Measurements from ENCODE around the gene PHACTR3. TPM values are rescaled to one million over a fixed set of nuclear protein-coding genes. Genes with fewer than 3 reads are reported as not detected.

The PHACTR3 gene
- total RNA-seq, 1 donor from 2014 or later = 0.25 TPM

DNA sequence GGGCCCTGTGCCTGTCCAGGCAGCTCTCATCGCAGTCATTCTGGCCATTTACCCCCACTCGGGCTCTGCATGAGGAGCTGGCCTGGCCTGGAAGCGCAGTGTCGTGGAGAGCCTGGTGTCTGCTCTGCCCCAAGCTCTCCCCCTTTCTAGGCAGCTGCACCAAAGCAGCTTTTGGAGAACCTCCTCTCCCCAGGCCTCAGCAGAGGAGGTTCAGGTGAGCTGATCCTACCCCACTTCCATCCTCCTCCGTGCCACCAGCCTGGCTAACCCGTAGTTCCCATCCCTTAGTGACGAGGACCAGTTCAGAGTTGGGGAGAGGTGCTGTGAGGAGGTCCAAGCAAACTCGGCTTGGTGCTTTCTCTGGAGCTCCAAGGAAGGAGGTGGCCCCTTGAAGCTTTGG is 30.5 kb upstream of the PHACTR3 start:
- DNase-seq (ENCODE audit: low spot score) = no peak
- no peak for ATAC-seq

DNA sequence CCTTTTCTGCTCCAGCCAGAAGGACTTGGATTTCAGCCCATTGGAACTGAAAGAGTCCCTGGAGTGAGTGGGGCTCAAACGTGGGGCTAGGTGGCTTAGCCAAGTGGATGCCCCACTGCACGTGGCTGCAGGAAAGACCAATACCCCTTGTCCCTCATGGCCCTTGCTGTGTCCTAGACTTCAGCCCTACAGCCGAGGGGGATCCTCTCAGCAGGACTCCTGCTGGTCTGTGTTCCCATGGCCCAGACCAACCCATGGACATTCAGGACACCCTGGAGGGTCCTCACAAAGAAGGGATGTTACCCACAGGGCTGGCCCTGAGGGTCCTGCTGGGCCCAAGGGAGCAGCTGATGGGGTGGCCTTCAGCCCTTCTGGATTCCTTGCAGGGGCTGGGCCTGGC is 30.0 kb upstream of the PHACTR3 start:
- DNase-seq (ENCODE audit: low spot score) (peak; percentile 39), ATAC-seq (no peak)

DNA sequence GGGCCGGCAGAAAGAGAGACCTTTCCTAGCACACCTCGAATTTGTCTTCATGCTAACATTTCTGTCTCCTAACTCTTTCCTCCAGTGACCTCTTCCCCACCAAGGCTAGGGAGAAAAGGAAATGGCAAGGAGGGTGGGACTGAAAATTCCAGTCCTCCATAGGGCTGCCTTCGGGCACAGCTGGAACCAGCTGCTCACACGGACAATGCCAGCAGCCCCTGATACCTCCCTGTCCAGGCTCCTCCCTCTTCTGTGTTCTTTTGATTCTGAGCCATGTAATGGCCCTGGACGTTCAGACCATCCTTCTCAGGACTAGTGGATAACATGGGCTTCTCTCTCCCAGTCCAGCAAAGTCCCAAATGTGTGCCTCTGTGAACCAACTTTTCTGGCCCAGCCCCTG is 29.1 kb upstream of the PHACTR3 start:
- DNase-seq (ENCODE audit: low spot score) = no peak
- ATAC-seq = no peak

DNA sequence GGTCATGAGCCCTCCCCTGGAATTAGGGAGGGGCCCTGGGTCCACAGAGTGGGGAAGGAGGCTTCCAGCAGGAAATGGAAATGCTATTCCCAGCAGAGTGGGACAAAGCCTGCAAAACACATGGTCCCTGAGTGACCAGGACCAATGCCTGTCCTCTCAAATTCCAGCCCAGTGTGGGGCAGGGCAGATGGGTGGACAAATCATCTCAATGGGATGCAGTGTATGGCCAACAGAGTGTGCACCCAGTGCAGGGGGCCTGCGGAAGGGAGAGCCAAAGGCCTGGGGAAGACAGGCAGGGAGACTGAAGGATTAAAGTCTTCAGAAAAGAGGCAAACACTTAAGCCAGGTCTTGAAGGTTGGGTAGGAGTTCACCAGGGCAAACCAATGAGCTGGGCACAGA is 28.7 kb upstream of the PHACTR3 start:
- no peak for DNase-seq (ENCODE audit: low spot score)

DNA sequence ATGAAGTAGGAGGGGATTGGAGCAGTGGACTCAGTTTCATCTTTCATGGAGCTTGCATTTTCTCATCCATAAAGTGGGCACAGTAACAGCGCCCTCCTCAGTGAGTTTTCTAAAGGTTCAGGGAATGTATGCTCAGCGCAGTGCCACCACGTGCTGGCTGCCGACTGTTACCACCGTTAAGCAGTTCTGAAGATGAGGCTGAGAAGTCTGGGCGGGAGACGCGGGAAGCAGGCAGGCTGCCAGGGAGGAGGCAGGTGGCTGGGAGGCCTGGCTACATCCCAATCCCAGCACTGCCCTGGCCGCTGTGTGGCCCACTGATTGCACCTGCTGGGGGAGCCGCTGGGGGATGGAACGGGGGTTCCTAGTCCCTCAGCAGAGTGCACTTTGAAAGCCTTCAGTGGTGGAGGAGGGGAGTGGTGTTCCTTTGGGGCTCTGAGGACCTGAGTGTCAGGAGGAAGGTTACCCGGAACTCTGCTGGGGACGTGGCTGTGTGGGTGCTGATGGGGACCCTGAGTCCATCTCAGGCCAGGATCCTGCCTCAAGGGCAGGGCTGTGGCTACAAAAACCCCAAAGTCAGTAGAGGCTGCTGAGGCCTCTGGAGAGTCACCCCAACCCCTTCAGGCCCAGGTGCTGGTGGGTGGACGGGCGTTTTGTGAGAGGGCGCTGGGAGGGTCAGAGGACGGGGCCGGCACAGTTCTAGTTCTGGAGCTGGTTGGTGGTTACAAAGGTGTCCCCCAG is 28.0 kb upstream of the PHACTR3 start:
- ATAC-seq (no peak), DNase-seq (ENCODE audit: low spot score) (peak; percentile 38)

More for the DNA sequence above, 28.7 kb upstream of the PHACTR3 start:
- ATAC-seq = no peak

DNA sequence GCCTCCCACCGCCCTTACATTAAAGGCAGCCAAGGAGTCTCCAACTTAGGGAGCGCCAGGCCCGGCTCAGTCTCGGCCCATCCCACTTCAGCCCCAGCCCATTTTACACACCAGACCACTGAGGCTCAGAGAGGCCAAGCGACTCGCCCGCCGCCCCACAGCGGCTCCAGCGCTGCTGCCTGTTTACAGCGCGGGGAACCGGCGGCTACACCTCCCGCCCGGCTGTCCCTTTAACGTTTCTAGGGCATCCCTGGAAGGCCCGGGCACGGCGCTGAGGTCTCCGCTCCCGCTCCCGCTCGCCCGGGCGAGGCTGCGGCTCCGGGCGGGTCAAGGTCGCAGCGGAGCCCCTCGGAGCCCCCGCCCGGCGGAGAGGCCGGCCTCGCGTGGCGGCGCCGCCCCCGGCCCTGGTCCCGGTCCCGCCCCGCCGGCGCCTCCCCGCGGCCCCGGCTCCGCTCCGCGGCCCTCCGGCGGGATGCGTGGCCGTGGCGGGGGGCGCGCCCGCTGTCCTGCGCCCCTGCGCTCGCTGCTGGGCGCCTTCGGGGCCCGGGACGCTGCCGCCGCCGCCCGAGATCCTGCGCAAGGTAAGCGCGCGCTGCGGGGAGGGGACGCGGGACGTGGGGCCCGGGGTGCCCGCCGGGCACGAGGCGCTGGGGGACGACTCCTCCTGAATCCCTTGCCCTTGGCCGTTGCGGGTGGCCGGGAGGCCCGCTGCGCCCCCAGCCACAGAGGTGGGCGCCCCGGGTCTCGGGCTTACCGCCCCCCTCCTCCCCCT is 27.1 kb upstream of the PHACTR3 start:
- DNase-seq (ENCODE audit: low spot score) (no peak), ATAC-seq (no peak)

DNA sequence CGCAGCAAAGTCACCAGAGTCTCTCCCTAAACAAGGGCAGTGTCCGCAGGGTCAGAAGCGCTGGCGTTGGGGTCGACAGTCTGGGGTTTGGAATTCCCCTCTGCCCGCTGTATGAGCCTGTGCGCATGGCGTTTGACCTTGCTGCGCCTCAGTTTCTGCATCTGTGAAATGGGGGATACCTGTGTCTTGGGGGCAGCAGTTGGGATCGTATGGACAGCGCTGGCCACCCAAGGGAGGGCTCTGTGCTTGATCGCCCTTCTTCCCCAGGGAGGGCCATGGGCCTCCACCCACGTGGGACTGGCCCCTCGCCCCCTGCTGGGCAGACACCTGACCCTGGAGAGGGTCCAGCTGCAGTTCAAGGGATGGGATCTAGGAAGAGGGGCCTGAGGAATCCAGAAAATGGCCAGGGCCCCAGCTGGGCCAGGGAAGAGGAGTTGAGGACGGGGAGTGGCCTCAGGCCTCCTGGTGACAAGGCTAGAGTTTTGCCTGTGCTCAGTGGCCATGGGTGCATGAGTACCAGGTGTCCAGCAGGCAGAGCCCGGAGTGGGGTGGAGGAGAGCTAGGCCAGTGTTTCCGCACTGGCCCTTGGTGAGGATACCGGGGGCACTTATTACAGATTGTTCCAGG is 26.4 kb upstream of the PHACTR3 start:
- DNase-seq (ENCODE audit: low spot score) (peak; percentile 34), ATAC-seq (no peak)

DNA sequence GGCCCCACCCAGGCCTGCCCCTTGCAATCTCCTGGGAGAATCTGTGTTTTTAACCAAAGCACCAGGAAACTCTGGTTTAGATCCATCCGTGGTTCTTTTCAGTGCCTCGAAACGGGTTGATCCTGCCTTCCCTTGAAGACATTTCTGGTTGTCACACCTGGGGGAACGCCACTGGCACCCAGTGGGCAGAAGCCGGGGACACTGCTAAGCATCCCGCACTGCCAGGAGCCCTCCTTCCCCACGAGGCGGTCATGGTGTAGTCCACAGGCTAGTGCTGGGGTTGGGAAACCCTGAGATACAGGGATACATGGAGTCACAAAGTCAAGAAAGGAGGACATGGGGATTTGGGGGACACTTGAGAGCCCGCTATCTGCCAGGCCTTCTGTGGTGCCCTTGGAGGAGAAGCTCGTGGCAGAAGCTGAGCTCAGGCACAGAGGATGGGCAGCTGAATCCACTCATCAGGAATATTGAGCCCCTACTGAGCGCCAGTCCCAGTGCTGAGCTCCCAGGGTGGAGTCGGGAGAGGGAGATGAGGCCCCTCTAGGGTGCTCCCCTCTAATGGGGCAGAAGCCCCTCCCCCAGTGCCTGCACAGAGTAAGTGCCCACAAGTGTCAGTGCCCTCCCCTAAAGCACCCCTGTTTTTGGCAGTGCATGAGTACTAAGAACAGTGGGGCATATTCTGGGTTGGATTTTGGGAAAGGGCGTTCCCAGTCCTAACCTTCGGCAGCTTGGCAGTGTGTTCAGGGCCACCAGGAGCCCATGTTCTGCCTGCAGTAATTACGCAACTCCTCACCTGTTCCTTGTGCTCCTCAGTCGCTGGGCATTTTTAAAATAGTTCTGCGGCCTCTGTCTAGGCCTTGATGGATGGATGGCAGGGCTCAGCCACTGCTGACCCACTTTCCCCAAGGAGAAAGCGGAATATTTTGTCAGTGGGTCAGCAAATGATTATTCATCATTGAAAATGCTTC is 25.6 kb upstream of the PHACTR3 start:
- no peak for ATAC-seq
- DNase-seq (ENCODE audit: low spot score) = no peak

DNA sequence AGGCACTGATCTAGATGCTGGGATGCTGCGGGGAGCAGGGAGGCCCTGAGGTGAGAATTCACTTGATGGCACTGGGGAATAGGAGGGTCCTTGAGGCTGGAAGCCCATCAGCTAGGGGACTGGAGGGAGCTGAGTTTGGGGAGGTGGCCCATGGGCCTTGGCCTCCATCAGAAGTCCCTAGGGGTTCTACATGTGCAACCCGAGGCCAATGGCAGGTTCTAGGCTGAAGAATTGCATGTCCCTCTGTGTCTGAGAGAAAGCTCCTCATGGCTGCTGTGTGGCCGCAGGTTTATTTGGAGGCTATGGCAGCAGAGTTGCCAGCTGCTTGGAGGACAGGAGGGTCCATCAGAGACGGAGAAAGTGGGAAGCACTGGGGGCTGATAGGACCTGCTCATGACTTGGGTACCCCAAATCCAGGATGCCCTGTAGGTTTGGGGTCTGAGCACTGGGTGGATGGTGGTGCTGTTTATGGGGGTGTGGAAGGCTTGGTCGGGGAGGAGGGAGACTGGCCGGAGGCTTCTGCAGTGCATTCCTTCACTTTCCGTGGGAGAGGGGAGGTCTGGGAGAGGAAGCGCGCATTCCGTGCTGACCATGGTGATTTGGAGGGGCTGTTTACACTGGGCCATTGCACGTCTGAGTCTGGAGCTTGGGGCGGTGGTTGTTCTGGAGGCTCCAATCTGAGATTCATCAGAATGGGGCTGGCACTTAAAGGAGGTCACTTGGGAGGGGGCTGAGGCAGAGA is 24.8 kb upstream of the PHACTR3 start:
- ATAC-seq (no peak), DNase-seq (ENCODE audit: low spot score) (no peak)

DNA sequence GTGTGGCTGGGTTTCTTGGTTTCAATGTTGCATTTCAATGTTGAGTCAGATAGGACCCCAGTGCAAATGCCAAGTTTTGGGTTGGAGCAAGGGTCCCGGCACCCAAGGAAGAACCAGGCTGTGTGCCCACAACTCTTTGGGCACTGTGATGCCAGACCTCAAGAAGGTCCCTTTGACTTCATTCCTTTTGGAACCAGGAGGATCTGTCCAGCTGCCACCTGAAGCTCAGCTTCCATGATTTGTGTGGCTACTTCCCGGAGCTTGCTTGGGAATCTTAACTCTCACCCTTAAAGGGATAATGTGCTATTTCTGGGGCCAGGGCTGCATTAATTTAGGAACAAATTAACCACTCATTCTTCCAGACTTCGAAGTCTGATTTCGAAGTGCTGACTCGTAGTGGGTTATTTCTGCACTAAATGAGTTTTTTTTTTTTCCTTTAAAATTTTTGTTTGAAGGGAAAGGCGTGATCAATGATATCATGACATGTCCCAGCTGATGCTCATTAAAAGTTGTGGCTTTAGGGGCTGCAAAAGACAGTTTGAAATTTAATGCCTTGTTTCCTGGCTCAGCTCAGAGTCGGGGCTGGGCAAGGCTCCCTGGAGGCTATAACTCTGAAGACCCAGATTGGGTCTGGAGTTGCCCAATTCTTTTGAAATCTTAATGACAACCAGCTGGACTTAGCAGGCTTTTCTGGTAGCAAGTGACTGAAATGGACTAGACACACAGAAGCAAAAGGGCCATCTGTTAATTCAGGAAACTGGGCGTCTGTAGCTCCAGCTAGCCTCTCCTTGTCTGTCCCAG is 24.0 kb upstream of the PHACTR3 start:
- ATAC-seq (no peak), DNase-seq (ENCODE audit: low spot score) (no peak)

DNA sequence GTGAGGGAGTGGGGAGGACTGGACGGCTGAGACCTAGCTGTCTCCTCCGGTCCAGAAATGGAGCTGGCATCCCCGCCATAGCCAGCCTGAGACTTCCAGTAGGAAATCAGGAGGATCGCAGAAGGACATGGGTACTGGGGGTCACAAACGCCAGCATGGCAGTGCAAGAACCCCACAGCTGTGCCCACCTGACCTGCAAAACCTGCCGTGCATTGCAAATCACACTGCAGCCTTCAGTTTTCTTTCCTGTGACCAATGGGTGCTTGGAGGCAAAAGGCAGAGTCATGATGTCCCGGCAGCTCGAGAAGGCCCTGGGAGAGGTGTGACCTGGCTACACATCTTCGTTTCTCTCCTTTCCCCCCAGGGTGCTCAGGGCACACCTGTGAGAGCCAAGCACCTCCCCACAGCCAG is 23.3 kb upstream of the PHACTR3 start:
- no peak for DNase-seq (ENCODE audit: low spot score)
- ATAC-seq = no peak

DNA sequence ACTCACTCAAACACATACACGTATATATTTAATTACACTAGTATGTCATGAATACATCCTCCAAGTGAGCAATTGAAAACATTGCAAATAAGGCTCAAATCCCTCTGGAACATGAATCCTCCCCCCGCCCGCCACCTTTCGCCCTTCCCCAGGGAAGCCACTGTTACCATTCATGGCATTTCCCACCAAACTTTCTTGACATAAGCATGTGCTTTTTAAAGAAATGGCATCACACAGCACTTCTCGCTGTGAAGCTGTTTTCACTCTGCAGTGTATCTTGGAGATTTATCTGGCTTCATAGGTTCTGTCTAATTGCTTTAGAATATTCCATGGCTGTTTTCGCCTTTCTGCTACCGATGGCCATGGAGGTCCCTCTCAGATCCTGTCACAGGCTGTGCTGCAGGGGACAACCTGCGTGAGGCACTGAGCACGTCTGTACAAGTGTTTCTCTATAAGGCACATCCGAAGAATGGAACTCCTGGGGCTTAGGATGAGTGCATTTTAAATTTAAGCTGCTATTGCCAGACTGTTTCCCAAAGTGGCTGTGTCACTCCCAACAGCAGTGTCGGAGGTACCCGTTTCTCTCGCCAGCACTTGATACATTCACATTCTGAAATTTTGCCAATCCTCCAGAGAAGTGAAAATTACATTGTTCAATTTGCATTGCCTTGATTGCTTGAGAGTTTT is 22.2 kb upstream of the PHACTR3 start:
- ATAC-seq (no peak), DNase-seq (ENCODE audit: low spot score) (no peak)

DNA sequence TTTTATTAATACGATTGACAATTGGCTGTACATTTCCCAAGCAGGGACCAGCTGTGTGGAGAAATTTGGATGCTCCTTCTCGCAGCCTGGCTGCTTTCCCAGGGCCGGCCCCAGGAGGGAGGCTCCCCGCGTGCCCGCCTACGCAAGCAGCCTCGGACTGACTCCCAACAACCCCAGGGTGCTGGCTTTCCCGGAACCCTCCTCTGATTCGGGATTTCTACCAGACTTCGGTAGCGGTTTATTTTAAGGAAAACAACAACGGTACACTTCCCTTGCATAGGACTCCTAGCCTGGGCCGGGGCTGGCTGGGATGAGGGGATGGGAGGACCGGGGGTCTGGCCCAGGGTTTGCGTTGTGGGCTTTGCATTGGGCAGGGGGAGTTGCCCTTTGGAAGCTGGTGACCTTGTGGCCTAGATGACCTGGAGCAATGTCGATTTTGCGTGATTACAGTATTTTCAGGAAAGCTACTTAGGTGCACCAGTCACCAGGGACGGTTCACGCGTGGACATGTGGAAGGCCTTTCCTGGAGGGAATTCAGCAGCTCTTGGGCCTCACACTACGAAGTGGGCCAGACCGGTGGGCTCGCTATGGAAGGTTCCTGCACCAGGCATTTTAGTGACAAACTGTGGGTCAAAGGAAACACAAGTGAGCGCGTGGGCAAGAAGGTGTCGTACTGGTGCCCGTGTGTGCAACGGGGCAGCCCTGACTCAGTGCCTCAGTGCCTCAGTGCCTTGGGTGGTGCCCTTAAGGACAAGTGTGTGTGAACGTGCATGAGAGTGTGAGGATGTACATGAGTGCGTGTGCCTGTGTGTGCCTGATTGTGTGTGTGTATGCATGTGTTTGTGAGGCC is 20.7 kb upstream of the PHACTR3 start:
- ATAC-seq (no peak), DNase-seq (ENCODE audit: low spot score) (peak; percentile 43)

DNA sequence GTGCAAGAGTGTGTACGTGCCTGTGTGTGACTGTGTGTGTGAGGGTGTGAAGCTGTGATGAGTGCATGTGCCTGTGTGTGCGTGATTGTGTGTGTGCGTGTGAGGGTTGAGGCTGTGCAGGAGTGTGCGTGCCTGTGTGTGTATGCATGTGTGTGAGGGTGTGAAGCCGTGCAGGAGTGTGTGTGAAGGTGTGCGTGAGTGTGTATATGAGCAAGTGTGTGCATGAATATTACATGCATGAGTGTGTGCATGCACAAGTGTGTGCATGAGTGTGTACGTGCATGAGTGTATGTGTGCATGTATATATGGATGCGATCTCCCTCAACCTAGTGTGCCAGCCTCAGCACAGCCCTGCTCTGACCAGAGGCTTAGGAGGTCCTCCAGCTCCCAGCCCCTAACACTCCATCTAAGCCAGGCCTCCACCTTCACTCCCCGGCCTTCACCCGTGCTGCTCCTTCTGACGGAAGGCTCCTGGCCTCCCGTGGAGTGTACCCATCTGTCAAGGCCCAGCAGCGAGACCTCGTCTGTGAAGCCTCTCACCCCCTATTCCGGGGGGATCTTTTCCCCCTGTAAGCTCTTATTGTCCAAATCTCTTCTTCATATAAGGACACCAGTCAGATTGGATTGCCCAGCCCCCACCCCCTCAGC is 19.9 kb upstream of the PHACTR3 start:
- no peak for DNase-seq (ENCODE audit: low spot score)
- no peak for ATAC-seq

DNA sequence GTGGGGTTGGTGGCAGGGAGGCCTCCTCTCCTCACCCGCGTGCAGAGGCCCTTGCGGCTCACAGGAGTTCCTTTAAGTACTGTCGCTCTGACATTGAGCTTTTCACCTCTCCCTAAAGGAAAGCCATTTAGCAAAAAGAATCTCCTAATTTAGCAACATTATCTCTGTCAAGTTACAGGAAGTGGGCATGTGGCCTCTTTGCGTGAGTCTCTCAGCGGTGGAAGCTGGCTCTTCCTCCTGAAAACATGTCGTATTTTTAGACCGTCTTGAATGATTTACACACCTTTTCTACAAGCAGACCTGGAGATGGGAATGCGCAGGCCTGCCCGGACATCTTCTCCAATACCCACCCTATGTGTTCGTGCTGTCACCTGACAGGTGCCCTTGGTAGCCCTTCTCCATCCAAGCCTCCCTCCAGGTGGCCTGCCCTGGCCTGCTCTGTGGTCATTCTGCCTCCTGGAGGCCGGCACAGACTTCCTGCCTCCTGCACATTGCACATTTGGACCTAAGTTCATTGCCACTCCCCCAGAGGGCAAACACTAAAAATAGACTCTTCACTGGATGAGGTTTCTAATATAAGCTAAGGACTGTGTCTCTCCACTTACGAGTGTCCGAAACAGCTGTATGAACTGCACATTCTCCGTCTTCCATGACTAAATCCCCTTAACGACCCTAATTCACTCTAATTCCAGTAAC is 18.5 kb upstream of the PHACTR3 start:
- DNase-seq (ENCODE audit: low spot score) (no peak), ATAC-seq (no peak)

DNA sequence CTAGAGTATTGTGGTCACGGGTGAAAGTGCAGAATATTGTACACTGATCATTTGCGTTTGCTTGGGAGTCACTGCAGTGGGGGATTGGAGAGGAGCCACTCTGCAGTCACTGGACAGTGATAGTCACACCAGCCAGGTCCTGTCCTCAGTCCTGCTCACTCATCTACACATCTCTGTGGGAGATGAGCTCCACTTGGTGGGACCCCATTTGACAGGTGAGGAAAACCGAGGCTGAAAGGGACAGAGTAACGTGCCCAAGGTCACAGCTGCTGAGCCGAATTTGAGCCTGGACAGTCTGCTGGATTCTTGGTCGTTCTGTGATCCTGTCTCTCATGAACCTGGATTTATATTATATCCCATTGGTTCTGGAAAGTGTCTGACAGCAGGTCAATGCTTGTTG is 17.7 kb upstream of the PHACTR3 start:
- ATAC-seq (no peak), DNase-seq (ENCODE audit: low spot score) (no peak)

DNA sequence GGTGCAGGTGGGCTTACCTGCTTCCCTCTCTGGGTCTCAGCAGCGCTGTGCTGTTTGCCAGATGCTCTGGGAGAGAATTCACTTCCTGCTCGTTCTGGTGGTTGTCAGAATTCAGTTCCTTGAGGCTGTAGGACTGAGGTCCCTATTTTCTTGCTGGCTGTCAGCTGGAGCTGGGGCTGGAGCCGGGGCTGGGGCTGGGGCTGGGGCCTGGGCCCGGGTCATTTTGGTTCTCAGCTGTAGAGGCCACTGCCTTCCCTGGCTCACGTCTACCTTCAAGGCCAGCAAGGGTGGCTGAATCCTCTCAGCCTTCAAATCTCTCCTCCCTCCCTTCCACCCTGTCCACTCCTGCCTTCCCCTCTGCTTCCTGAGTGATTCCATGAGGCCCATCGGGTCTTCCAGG is 16.8 kb upstream of the PHACTR3 start:
- DNase-seq (ENCODE audit: low spot score) (no peak), ATAC-seq (no peak)

Measured in left lobe of liver (tissue), 2 donors.